NCI-H510A (cell line): ENCODE results near the gene CPVL.

Experiments used
- DNase-seq: peaks from one replicate; lab custom pipeline; 2025; lab: John Stamatoyannopoulos, UW

CPVL gene

DNA sequence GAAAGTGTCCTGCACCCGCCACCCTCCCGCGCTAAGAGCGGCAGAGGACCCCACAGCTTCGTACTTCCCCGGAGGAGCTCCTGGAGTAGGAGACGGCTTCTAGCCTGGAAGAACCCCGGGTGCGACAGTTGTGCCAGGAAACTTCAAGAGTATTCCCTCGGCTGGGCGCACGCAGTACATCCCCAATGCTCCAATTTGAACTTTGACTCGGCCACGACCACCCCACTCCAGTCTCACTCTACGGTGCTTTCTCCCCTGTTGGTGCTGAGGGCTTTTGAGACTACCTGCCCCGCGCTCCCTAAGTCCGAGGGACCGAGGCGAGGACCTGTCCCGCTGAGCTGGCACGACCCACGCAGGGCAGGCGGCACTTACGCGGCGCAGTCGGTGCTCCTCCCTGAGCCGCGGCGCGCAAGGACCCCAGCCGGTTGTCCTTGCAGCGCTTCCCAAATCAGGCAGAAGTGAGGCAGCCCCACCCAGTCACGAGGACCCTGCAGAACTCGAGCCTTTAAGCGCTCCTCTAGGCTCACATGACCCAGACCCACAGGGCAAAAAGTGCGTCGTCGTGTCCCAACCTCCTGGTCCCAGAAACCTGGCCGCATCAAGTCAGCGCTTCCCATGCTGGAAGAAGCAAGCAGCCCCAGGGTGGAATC lies at the start of gene CPVL:
TSS of gene CPVL (minus strand) at position 481 of the 650 bp plus-strand sequence. CDS start 25,476 bp downstream, outside the sequence.
- peak; percentile 6 for DNase-seq

GRCh38 chr7:29194594-29195427 lies 48.5 kb upstream of the CPVL start, which contains the start of gene CHN2:
TSS of gene CHN2 (plus strand) at chr7:29194775.
- DNase-seq: peak; percentile 46

DNA sequence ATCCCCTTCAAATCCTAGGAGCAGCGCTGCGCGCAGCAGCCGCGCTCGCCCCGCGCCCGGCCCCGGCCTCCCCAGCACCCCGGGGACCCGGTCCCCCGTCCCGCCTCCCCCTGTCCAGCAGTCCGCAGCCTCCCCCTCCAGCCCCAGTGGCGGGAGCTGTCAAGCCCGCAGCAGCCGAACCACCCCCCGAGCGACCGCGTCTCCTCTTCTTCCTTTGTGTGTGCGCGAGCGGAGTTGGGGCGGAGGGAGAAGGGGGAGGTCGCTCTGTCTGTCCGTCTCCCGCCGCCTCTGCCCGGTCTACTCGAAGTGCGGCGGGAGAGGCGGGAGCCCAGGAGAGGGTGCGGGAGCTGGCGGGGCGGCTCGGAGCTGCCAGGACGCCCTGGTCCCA lies 47.9 kb upstream of the CPVL start:
- no peak for DNase-seq

DNA sequence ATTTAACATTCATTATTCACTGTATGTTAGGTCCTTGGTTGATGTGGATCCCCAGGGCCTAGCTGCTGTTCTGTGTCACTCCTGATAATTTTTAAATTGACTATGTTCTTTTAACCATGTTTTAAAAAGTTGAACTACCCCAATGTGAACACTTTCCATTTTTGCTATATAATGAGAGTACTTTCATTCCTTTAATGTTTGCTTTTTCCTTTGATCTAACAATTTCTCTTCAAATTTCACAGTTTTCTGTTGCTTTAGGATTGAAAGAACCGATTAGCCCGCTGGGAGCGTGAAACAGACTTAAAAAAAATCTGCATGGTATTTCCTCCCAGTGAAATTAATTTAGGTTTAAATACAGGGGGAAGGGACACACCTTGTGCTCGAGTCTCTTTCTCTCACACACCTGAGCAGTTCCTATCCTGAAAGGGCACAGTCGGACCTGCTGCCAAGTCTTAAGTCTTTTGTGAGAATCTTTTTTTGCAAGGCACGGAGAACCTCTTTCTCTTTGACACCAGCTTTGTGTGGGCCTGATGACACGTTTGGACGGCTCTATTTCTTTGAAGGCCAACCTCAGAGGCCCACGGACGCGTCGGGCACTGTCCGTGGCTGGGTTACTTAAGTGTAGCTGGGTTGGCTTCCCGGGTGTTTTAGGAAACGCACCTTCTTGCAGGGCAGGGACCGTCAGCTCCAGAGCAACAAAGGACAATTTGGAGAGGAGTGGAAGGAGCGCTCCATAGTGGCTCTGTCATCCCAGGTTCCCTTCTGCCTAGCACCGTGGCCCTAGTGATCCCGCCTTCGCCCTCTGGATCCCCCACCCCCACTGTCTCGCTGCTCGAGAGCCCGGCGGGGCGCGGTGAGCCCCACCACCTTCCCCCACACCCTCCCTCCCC lies 47.2 kb upstream of the CPVL start:
- no peak for DNase-seq

- DNase-seq: no peak
Measured at GRCh38 chr7:29192811-29193210, 46.5 kb upstream of the CPVL start.

DNA sequence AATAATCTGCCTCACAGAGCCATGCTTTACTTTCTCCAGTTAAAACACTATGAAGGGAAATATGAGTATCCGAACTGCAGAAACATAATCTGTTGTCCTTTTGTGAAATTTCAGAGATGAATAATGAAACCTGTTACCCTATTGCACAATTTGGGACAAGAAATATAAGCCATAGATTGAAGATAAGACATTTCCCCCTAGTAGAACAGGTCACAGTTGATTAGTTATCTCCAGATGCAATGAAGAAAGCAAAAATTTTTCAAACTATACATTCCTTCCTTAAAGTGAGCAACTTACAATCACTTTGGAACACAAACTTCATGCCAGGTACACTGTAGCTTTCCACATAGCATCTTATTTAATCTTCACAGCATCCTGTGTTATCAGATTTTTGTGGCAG lies 46.0 kb upstream of the CPVL start:
- DNase-seq: no peak

- peak; percentile 25 for DNase-seq
Measured at GRCh38 chr7:29190349-29191045, 44.2 kb upstream of the CPVL start.

DNA sequence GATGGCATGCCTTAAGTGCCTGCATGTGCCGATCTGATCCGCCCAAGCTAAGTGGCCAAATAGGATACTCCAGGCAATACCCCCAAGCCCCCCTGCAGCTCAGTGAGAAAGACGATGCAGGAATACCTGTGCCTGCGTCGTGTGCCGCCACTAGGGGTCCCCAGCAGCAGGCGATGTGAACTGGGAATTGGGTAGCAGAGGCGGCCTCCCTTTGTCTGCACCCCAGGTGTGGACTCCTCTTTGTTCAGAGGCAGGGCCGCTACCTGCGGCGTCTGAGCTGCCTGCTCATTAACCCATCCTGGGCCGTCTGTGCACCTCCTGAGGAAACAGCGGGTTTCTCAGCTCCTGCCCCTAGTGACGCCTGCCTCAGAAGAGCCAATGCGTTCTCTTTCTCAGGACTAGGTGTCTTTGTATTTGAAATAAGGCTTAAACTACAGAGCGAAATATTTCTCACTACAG lies 43.4 kb upstream of the CPVL start:
- peak; percentile 89 for DNase-seq

DNA sequence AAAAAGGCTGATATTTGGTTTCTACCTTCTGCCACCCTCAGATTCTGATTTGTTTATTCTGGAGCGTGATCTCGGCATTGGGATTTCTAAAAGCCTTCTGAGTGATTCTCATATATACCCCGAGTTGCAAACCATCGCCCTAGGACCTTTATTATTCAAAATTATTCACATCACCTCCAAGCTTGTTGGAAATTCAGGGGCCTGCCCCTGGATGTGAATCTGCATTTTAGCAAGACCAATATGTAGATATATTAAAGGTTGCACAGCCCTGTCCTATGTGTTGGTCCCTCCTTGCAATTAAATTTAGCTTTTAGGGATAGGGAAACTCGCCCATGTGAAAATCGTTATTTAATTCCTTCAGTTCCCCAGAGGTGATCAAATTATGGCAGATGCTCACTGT lies 39.3 kb upstream of the CPVL start:
- no peak for DNase-seq

- no peak for DNase-seq
Measured at GRCh38 chr7:29184599-29184998, 38.3 kb upstream of the CPVL start.

- DNase-seq: no peak
Measured at GRCh38 chr7:29179115-29179514, 32.8 kb upstream of the CPVL start.

DNA sequence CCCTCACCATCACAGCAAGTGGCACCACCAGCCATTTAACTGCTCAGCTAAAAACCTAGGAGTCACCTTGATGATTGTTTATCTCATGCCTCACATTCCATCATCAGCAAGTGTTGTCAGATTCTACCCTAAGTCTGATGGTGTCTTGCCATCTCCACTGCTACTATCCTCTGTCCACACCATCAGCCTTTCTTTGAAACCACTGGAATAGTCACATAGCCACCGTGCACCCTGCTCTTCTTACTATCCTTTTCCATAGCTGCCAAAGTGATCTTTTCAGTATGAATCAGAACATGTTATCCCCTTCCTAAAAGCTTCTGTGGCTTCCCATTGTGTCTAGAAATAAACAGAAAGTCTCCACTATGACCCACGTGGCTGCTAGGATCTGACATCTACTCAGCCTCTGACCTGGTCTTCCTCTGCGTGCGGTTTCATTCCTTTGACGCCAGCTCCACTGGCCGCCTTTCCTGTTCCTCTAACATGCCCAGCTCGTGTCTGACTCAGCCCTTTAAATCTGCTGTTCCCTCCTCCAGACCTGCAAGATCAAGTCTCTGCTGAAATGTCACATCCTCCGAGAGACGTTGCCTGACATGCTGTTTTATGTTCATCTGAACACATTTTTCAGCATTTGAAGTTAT lies 31.7 kb upstream of the CPVL start:
- no peak for DNase-seq

DNA sequence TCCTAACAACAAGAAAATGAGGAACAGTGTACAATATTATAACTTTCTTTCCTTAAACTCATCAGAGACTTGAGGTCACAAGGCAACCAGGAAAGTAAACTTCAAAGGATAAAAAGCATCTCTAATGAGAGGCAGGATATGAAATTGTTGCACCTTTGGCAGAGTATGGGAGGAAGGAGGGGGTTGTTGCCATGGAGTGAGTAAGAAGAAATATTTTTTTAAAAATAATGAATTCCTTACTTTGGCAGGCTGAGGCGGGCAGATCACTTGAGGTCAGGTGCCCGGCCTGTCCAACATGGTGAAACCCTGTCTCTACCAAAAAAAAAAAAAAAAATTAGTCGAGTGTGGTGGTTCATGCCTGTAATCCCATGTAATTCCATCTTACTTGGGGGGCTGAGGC lies 27.1 kb upstream of the CPVL start:
- DNase-seq: no peak

GRCh38 chr7:29170781-29171180 lies 24.4 kb upstream of the CPVL start:
- no peak for DNase-seq

GRCh38 chr7:29167721-29168120 lies 21.4 kb upstream of the CPVL start:
- DNase-seq: no peak

DNA sequence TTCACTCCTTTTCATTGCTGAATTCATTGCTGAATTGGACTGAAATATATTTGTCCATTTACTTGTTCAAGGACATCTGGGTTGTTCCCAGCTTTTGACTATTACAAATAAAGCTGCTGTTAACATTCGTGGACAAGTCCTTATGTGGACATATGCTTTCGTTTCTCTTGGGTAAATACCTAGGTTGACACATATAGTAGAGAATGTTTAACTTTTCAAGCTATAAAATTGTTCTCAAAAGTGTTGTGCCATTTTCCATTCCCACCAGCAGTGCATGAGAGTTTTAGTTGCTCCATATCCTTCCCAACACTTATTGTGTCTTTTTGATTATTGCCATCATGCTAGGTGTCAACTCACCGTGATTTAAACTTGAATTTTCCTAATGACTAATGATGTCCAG lies 17.5 kb upstream of the CPVL start:
- DNase-seq: no peak

GRCh38 chr7:29162577-29162976 lies 16.2 kb upstream of the CPVL start:
- no peak for DNase-seq

GRCh38 chr7:29161231-29161630 lies 14.9 kb upstream of the CPVL start:
- no peak for DNase-seq

GRCh38 chr7:29160080-29160479 lies 13.7 kb upstream of the CPVL start:
- no peak for DNase-seq

- DNase-seq: no peak
Measured at GRCh38 chr7:29158795-29159423, 12.6 kb upstream of the CPVL start.
